Kidney tubule cell (primary cell): Measurements from ENCODE around the gene CTNNA3.

Experiments
- DNase-seq: peaks from one replicate; pipeline ENCODE4 v3.0.0-alpha.2; 2018; ENCODE audit warnings: low spot score

Gene CTNNA3

GRCh38 chr10:66534866-66535265 lies 1161.1 kb downstream of the CTNNA3 start:
- no peak for DNase-seq

GRCh38 chr10:66521506-66521905 lies 1174.5 kb downstream of the CTNNA3 start:
- DNase-seq, result no peak

GRCh38 chr10:66519616-66520015 lies 1176.4 kb downstream of the CTNNA3 start:
- DNase-seq, result no peak

- DNase-seq, result no peak
Measured at GRCh38 chr10:66514666-66515065, 1181.3 kb downstream of the CTNNA3 start.

- no peak for DNase-seq
Measured at GRCh38 chr10:66513504-66513903, 1182.5 kb downstream of the CTNNA3 start.

- peak; percentile 5 for DNase-seq
Measured at GRCh38 chr10:66505003-66505657, 1190.9 kb downstream of the CTNNA3 start.

GRCh38 chr10:66501356-66501755 lies 1194.6 kb downstream of the CTNNA3 start:
- no peak for DNase-seq

GRCh38 chr10:66483966-66484365 lies 1212.0 kb downstream of the CTNNA3 start:
- DNase-seq, result no peak

GRCh38 chr10:66472156-66472555 lies 1223.8 kb downstream of the CTNNA3 start:
- no peak for DNase-seq

- DNase-seq, result no peak
Measured at GRCh38 chr10:66467042-66467441, 1229.0 kb downstream of the CTNNA3 start.

- DNase-seq, result no peak
Measured at GRCh38 chr10:66466622-66467021, 1229.4 kb downstream of the CTNNA3 start.

- DNase-seq, result no peak
Measured at GRCh38 chr10:66463611-66464010, 1232.4 kb downstream of the CTNNA3 start.

- no peak for DNase-seq
Measured at GRCh38 chr10:66457629-66458028, 1238.4 kb downstream of the CTNNA3 start.

- no peak for DNase-seq
Measured at GRCh38 chr10:66455304-66455703, 1240.7 kb downstream of the CTNNA3 start.

- DNase-seq, result no peak
Measured at GRCh38 chr10:66440568-66440967, 1255.4 kb downstream of the CTNNA3 start.

GRCh38 chr10:66414943-66415342 lies 1281.1 kb downstream of the CTNNA3 start:
- DNase-seq, result no peak

GRCh38 chr10:66405566-66405965 lies 1290.4 kb downstream of the CTNNA3 start:
- DNase-seq, result no peak

- no peak for DNase-seq
Measured at GRCh38 chr10:66398669-66399068, 1297.3 kb downstream of the CTNNA3 start.

GRCh38 chr10:66394342-66395063 lies 1301.5 kb downstream of the CTNNA3 start:
- no peak for DNase-seq

GRCh38 chr10:66390926-66391325 lies 1305.1 kb downstream of the CTNNA3 start:
- DNase-seq, result no peak

GRCh38 chr10:66381045-66381444 lies 1315.0 kb downstream of the CTNNA3 start:
- DNase-seq, result no peak

GRCh38 chr10:66378117-66378876 lies 1317.7 kb downstream of the CTNNA3 start:
- no peak for DNase-seq

GRCh38 chr10:66368146-66368545 lies 1327.8 kb downstream of the CTNNA3 start:
- no peak for DNase-seq
